ENCODE data around the gene SRCIN1. TPM values are rescaled to one million over a fixed set of nuclear protein-coding genes. Genes with fewer than 3 reads are reported as not detected.
"Not testable (repeated sequence)": the region's sequence is repeated elsewhere in the genome, so short reads cannot be mapped to it uniquely, and the experiment has no call there.

Gene SRCIN1
- total RNA-seq, 2 donors from 2014 or later, result 11.2 to 19.8 TPM

GRCh38 chr17:38508570-38508950, 97.2 kb downstream of the SRCIN1 start:
- no peak for TF ChIP-seq POLR2A (IDR thresholded peaks at IDR 0.05)
- no peak for TF ChIP-seq CTCF (IDR thresholded peaks at IDR 0.05)
- no peak for ATAC-seq
- intact Hi-C loops (cut with DNase I), result no loop called here
- Histone ChIP-seq H3K9me3 (no peaks in the 10 kb centered on the region), H3K27ac (no peak overlapping the region), H3K36me3 (replicated peaks in 1 of 2; ENCODE audit: insufficient read depth in 1 of 2, low read depth in 2 of 2) (no peaks in the 10 kb centered on the region), H3K27me3 (peaks cover 0 to 16% of the 10 kb centered on the region in 2 donors), H3K4me1 (peaks cover 16% of the 10 kb centered on the region), H3K4me3 (no peak overlapping the region)
- no peak for DNase-seq
- 85 to 86% methylated on average over 6 of the region's 6 CpGs for WGBS, 2 donors

- 80 to 89% methylated on average over 3 of the region's 3 CpGs for WGBS, 2 donors
- Histone ChIP-seq H3K27ac (no peak overlapping the region), H3K4me3 (no peak overlapping the region), H3K27me3 (peaks cover 0 to 16% of the 10 kb centered on the region in 2 donors), H3K4me1 (peaks cover 16% of the 10 kb centered on the region), H3K36me3 (replicated peaks in 1 of 2; ENCODE audit: insufficient read depth in 1 of 2, low read depth in 2 of 2) (no peaks in the 10 kb centered on the region), H3K9me3 (no peaks in the 10 kb centered on the region)
- intact Hi-C loops (cut with DNase I), result no loop called here
- TF ChIP-seq POLR2A (IDR thresholded peaks at IDR 0.05), result no peak
- no peak for TF ChIP-seq CTCF (IDR thresholded peaks at IDR 0.05)
- ATAC-seq (no peak), DNase-seq (no peak)
These were observed 97.7 kb downstream of the SRCIN1 start for GRCh38 chr17:38507921-38508569.

DNA sequence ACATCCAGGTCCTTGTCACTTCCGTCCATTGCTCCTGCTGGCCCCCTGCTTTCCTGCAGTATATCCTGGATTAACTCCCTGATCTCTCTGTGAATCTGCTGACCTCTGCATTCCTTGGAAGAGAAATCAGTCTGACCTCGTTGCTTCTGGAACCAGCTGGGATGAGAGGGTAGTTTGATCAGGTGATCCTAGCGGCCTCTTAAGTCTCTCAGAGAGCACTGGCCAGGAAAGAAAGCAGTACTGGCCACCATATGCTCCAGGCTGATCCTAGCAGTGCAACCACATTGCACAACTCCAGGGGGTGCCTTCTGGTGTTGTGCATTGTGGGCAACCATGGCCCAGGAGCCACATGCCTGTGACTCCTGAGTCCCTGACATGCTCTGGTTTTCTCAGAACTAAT, 98.3 kb downstream of the SRCIN1 start:
- Histone ChIP-seq H3K4me1 (peaks cover 16% of the 10 kb centered on the region), H3K36me3 (replicated peaks in 1 of 2; ENCODE audit: insufficient read depth in 1 of 2, low read depth in 2 of 2) (no peaks in the 10 kb centered on the region), H3K9me3 (no peaks in the 10 kb centered on the region), H3K4me3 (no peak overlapping the region), H3K27me3 (peaks cover 0 to 16% of the 10 kb centered on the region in 2 donors), H3K27ac (no peak overlapping the region)
- intact Hi-C loops (cut with DNase I), result no loop called here
- DNase-seq, result no peak
- 60 to 75% methylated on average over 3 of the region's 3 CpGs for WGBS, 2 donors
- TF ChIP-seq POLR2A (IDR thresholded peaks at IDR 0.05) (no peak), CTCF (IDR thresholded peaks at IDR 0.05) (no peak)
- no peak for ATAC-seq

- Histone ChIP-seq H3K9me3 (no peaks in the 10 kb centered on the region), H3K4me1 (peaks cover under 1% of the 10 kb centered on the region), H3K27me3 (no peaks in the 10 kb centered on the region), H3K36me3 (replicated peaks in 1 of 2; ENCODE audit: insufficient read depth in 1 of 2, low read depth in 2 of 2) (no peaks in the 10 kb centered on the region), H3K27ac (no peak overlapping the region), H3K4me3 (no peak overlapping the region)
- no peak for TF ChIP-seq POLR2A (IDR thresholded peaks at IDR 0.05)
- TF ChIP-seq CTCF (IDR thresholded peaks at IDR 0.05), result no peak
- WGBS, 2 donors, result 75 to 84% methylated on average over 3 to 13 of the region's 14 CpGs
- intact Hi-C loops (cut with DNase I), result no loop called here
- DNase-seq (no peak), ATAC-seq (no peak)
These were observed 101.5 kb downstream of the SRCIN1 start for GRCh38 chr17:38504216-38504615.

DNA sequence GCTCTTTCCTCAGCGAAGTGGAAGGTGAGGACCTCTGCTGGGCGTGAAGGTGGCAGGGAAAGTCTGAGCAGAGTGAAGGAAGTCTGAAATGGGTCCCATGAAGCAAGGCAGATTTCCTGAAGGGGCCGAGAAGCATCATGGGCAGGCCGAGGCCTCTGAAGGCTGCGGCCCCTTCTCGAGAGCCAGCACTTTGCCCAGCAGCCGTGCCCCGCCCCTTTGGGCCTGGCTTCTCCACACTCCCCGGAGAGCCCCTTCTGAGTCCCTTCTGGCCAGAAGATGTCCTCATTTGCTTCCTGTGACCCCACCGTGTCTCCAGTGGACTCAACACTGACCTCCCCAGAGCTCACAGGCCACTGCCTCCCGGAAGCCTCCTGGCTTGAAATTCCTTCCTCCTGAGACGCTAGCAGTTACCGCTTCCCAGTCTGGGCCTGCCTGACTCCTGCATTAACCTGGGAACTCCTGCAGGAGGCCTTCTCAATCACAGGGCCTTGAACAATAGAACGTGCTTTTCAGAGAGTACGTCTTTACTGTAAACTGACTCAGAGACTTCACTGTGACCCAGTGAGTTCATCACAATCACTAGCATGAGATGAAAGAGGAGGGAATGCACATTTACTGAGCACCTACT, 102.4 kb downstream of the SRCIN1 start:
- H3K27me3 ChIP-seq; H3K27ac ChIP-seq; H3K4me3 ChIP-seq; H3K4me1 ChIP-seq; ATAC-seq; intact Hi-C loops (cut with DNase I); H3K36me3 ChIP-seq (replicated peaks in 1 of 2; ENCODE audit: insufficient read depth in 1 of 2, low read depth in 2 of 2); H3K9me3 ChIP-seq; DNase-seq: not testable (repeated sequence)
- WGBS, 2 donors, result 89 to 93% methylated on average over 13 of the region's 15 CpGs

GRCh38 chr17:38501718-38502117, 104.0 kb downstream of the SRCIN1 start:
- DNase-seq; H3K27ac ChIP-seq; H3K4me3 ChIP-seq; ATAC-seq; H3K36me3 ChIP-seq (replicated peaks in 1 of 2; ENCODE audit: insufficient read depth in 1 of 2, low read depth in 2 of 2); H3K9me3 ChIP-seq; H3K4me1 ChIP-seq; intact Hi-C loops (cut with DNase I); H3K27me3 ChIP-seq: not testable (repeated sequence)
- 96 to 97% methylated on average over 2 of the region's 2 CpGs for WGBS, 2 donors

- H3K27me3 ChIP-seq; DNase-seq; H3K36me3 ChIP-seq (replicated peaks in 1 of 2; ENCODE audit: insufficient read depth in 1 of 2, low read depth in 2 of 2); H3K4me3 ChIP-seq; intact Hi-C loops (cut with DNase I); H3K27ac ChIP-seq; ATAC-seq; H3K4me1 ChIP-seq; H3K9me3 ChIP-seq: not testable (repeated sequence)
- WGBS, 2 donors, result 65 to 79% methylated on average over 10 of the region's 10 CpGs
These were observed 106.5 kb downstream of the SRCIN1 start for GRCh38 chr17:38499230-38499629.
